GM21515 (cell line): ENCODE results near the gene GJB3.
"Not testable (repeated sequence)": the region's sequence is repeated elsewhere in the genome, so short reads cannot be mapped to it uniquely, and the experiment has no call there.

Source experiments
- ATAC-seq: cut with Tn5 transposase; IDR thresholded peaks from one replicate; pipeline ENCODE4 v1.9.1; 2021; ENCODE audit not compliant: unreplicated experiment

GJB3 gene

DNA sequence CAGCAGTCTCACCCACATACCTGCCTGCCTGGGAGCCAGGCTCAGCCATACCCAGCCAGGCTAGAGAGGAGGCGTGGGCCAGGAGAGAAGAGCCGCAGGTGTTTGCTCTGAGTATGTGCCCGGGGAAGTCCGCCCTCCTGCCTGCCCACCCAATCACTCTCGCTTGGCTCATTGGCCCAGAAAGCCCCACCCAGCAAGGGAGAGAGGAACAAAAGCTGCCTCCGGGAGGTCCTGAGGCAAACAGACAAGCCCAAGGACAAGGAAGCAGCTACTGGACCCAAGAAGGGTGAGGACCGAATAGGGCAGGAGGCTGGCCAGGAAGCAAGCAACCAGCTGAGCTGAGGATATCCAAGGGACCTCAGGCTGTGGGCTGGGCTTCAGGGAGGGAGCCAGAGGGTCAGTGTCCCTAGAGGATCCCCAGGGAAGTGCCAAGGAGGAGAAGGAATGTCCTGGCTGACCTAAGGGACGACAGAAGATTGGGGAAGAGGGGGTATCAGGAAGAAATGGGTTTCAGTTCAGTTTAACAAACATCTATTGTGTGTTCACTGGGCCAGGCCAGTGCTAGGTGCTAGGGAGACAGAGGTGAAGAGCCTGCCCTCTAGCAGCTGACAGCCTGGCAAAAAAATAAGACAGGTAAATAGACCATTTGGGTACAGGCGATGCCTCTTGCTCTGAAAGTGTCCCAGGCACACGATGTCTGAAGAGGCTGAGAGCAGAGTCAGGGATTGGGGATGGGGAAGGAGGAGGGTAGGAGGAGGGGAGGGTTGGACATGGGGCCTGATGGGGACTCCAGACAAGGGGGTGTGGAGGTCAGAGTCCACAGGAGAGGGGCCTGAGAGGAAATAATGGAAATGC lies 21.3 kb upstream of the GJB3 start, which contains the start of gene GJB4:
Gene GJB4 (plus strand): TSS at position 238 of the 855 bp plus-strand sequence. CDS start 1,515 bp downstream, outside the sequence.
- no peak for ATAC-seq

DNA sequence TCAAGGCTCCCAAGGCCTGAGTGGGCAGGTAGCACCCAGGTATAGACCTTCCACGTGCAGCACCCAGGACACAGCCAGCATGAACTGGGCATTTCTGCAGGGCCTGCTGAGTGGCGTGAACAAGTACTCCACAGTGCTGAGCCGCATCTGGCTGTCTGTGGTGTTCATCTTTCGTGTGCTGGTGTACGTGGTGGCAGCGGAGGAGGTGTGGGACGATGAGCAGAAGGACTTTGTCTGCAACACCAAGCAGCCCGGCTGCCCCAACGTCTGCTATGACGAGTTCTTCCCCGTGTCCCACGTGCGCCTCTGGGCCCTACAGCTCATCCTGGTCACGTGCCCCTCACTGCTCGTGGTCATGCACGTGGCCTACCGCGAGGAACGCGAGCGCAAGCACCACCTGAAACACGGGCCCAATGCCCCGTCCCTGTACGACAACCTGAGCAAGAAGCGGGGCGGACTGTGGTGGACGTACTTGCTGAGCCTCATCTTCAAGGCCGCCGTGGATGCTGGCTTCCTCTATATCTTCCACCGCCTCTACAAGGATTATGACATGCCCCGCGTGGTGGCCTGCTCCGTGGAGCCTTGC lies 19.7 kb upstream of the GJB3 start:
- ATAC-seq, result no peak

DNA sequence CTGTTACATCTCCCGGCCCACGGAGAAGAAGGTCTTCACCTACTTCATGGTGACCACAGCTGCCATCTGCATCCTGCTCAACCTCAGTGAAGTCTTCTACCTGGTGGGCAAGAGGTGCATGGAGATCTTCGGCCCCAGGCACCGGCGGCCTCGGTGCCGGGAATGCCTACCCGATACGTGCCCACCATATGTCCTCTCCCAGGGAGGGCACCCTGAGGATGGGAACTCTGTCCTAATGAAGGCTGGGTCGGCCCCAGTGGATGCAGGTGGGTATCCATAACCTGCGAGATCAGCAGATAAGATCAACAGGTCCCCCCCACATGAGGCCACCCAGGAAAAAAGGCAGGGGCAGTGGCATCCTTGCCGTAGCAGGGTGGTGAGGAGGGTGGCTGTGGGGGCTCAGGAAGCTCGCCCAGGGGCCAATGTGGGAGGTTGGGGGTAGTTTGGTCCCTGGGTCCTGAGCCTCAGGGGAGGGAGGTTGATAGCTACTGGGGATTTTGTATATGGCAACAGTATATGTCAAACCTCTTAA lies 19.2 kb upstream of the GJB3 start:
- ATAC-seq, result no peak

DNA sequence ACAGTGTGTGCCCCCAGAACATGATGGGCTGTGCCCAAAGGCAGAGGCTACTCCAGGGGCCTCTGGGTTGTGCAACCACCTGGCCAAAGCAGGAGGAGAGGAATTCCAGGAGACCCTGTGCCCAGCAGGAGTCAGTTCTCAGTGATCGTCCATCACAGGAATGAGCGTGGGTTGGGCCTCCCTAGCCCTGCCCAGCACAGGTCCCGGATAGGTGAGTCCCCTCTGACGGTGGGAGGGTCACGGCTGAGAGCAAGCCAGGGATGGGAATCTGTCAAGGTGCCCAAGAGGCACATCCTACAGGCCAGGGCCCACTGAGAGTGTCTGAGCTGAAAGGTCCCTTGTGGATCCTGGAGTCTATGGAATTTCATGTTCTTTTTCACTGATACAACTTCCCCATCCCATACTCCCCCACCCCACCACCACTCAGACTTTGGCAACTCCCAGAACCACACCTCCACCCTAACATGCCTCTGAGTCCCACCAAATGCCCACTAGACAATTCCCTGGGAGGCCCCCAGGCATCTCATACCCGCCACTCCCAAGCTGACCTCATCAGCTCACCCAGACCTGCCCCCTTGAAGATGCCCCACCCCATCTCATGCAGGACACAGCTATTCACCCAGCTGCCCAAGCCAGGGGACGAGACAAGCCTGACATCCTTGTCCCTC lies 18.4 kb upstream of the GJB3 start:
- ATAC-seq, result no peak

DNA sequence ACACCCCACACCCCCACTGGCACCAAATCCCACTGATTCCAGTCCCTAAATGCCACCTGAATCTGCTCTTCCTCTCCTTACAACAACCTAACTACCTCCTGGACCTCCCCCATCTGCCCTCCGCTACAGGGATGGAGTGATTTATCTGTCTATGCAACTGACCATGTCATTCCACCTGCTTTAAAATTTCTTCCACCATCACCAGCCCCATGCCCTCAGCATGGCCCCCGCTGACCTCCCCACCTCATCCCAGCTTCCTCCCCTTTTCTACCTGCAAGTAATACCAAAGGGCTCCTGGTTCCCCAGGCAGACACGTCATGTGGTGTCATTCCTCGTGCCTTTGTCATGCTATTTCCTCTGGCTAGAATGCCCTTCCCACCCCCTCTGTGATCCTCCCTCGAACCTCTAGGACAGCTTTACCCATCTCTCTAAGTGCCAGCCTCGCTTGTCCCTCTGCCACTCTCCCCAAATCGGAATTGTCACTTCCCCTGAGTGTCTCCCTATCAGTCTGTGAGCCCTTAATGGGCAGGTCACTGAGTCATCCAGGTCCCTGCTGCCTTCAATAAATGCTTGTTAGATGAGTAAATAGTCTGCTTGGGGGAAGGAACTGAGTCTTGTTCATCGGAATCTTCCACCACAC lies 17.8 kb upstream of the GJB3 start:
- ATAC-seq, result no peak

DNA sequence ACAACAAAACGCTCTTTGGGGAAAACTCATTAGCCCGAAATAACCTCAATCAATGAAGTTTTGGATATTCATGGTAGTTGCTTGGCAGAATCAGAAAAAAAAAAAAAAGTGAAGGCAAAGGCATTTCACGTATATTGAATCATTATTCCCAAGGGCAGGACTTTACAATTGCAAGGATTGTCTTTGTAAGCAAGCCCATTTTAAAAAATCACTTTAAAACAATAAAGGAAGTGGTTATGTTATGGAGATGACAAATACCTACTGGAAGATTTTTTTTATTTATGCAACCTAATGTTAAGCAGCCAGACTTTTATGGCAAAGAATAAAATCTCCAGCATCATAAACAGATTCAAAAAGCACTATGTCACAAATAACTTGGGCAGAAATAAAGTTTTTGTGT lies 12.2 kb upstream of the GJB3 start:
- no peak for ATAC-seq

DNA sequence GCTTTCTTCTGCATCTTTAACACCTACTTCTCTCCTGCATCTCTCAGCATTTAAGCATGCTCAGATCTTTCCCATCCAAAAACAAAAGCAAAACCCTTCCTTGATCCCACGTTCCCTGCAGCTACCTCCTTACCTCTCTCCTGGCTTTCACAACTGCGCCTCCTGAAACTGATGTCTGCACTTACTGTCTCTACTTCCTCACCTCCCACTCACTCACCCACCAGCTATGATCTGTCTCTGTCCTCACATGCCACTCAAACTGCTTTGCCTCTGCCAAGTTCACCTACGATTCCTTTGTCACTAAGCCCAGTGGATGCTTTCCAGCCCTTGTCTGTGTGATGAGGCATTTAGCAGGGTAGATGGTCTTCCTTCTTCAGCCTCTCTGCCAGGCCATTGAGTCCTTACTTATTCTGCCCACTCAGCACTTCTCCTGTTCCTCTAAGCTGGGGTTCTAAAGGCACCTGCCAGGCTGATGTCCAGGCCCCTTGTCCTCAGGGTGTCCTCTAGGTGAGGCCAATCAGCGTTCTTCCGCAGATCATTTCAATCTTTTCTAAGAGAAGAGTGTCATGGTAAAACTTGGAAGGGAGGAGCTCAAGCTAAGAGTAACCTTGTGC lies 10.0 kb upstream of the GJB3 start:
- no peak for ATAC-seq

DNA sequence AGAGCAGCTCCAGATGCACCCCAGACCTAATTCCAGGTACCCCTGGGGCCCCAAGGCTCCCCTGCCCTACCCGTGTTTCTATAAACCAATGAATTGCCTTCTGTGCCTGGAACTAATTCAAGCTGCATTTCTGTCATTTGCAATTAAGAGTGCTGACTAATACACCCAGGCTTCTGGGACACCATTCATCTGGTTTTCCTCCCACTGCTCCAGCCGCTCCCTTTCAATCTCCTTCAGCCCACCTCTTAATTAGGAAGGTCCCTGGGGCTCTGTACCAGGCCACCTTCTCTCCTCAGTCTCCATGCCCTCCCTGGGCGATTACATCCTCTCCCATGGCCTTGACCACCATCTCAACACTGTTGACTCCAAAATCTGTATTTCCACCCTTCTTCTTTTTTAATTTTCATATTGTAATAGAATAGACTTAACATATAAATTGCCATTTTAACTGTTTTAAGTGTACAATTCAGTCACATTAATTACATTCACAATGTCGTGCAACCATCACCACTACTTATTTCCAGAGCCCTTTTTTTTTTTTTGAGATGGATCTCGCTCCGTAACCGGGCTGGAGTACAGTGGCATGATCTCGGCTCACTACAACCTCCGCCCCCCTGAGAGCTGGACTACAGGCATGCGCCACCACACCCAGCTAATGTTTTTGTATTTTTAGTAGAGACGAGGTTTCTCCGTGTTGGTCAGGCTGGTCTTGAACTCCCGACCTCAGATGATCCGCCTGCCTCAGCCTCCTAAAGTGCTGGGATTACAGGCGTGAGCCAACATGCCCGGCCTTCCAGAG lies 9.2 kb upstream of the GJB3 start:
- no peak for ATAC-seq

DNA sequence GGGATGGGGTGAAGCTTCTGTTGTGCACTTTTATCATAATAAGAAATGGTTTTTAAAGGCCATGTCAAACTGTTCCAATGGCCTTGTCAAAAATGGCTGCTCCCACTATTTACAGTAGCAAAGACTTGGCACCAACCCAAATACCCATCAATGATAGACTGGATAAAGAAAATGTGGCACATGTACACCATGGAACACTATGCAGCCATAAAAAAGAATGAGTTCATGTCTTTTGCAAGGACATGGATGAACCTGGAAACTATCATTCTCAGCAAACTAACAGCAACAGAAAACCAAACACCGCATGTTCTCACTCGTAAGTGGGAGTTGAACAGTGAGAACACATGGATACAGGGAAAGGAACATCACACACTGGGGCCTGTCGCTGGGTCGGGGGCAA lies 7.9 kb upstream of the GJB3 start:
- not testable (repeated sequence) for ATAC-seq

DNA sequence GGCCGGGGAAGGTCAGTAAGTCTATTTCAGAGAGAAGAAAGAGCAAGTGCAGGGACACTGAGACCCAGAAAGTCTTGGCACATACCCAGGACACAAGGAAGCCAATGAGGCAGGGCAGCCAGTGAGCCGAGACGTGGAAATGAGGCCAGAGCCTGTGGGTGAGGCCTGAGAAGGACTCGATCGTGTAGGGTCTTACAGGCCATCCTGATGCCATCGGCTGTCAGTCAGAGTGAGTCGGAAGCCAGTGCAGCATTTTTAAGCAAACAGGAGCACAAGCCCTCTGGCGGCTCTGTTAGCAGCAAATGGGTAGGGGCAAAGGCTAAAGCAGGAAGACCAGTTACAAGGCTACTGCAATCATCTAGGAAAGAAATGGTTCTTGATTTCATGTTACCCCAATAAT lies 6.1 kb upstream of the GJB3 start:
- ATAC-seq, result no peak

DNA sequence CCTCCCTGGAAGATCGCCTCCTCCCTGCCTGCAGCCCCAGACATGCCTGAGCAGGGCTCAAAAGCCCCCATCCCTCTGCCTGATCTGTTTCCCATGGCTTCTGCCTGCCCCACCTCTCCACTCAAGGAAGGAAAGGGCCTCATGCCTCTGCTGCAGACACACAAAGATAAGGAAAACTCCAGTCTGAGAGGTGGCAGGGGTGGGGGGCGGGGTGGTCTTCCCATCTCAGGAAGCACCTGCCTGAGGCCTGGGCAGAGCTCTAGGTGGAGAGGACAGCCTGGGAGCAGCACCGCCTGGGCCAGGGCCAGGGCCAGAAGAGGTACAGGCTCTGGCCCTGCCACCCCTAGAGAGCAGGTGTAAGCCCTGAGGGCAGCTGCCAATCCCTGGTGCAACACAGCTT lies 4.1 kb upstream of the GJB3 start:
- ATAC-seq, result no peak

DNA sequence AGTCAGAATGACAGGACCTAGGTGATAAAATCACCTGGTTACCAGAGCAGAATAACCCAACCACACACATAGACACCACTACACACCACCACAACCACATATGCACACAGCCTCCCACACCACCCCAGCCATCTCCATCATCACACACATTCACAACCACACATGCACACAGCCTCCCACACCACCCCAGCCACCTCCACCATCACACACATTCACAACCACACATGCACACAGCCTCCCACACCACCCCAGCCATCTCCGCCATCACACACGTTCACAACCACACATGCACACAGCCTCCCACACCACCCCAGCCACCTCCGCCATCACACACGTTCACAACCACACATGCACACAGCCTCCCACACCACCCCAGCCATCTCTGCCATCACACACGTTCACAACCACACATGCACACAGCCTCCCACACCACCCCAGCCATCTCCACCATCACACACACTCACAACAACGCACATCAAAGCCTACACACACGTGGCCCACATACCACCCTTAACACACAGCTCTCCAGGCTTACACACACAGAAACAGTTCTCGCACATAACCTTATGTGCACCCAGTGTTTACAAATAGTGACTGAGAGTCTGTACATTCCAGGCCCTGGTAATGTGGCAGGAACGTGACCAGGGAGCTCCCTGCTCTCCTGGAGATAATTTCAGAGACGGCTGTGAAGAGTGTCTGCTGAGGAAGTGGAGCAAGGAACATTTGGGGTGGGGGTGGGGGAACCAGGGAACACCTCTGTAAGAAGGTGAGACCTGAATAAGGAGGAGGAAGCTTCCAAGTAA lies 3.3 kb upstream of the GJB3 start:
- no peak for ATAC-seq

DNA sequence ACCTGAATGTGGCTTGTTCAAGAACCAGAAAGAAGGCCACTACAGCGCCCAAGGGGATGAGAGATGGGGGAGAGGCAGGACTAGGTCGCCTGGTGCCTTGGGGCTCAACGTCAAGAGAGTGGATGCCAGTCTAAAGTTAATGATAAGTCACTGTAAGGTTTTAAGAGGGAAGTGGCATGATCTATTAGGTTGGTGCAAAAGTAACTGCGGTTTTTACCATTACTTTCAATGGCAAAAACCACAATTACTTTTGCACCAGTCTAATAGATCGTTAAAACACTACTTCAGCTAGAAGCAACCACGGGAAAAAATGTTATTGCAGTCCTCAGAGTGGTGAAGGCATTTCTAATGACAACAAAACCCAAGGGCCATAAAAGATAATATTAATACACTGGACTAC lies 2.6 kb upstream of the GJB3 start:
- no peak for ATAC-seq

DNA sequence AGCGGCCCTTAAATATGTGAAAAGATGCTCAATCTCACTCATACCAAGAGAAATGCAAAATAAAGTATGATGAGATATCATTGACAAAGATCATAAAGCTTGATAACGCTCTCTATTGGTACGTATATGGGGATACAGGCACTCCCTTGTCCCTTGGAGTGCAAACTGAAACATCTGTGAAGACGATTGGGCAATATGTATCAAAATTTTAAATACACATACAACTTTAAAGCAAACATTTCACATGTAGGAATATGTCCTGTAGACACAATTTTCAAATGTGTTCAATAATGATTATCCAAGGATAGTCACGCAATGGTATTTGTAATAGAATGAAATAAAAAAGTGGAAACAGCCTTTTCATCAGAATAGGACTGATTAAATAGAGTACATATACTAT lies 2.0 kb upstream of the GJB3 start:
- ATAC-seq, result no peak

DNA sequence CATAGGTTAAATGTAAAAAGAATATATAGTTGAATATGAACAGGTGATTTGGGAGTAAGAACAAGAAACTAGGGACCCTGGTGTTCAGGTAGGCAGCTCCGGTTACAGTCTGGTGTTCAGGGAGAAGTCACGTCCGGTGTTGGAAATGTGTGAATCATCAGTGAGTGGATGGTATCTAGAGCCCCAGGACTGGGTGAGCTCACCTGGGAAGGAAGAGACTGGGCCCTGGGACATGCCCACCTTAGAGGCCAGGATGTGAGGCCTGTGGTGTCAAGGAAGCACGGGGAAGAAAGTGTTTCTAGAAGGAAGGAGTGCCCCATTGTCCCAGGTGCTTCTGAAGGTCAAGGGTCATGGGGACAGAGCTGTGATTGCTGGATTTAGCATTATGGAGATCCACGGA lies 1.5 kb upstream of the GJB3 start:
- no peak for ATAC-seq

DNA sequence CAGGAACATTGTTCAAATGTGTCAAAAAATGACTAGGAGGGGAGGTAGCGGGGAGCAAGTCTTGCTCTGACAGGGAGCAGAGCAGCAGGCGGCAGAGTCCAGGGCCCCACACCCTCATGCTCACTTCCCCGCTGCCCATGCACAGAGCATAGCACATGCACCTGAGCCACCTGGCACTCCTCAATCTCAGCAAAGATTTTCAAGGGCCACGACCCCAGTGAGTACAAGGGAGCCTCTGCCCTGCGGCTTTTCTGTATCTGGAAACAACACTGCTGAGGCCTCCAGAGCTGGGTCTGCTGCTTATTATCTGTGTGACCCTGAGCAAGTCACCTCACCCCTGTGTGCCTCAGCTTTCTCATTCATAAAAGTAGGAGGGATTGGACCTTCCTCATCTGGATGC lies 1.1 kb upstream of the GJB3 start:
- ATAC-seq, result no peak

DNA sequence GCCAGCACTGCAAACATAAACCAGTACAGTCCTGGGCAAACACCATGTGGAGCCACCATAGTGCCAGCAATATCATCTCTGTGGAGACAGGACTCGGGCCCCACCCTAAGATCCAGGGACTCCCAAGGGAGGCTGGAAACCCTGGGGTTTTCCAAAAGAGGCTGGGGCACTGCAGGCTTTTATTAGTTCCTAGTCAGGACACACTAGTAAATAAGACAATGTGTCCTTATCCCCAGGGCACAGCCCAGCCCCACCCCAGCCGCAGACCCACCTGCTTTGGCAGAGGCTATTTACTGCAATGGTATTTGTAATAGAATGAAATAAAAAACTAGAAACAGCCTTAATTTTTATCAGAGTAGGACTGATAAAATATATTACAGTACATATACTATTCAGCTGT lies 486 bp upstream of the GJB3 start:
- no peak for ATAC-seq

DNA sequence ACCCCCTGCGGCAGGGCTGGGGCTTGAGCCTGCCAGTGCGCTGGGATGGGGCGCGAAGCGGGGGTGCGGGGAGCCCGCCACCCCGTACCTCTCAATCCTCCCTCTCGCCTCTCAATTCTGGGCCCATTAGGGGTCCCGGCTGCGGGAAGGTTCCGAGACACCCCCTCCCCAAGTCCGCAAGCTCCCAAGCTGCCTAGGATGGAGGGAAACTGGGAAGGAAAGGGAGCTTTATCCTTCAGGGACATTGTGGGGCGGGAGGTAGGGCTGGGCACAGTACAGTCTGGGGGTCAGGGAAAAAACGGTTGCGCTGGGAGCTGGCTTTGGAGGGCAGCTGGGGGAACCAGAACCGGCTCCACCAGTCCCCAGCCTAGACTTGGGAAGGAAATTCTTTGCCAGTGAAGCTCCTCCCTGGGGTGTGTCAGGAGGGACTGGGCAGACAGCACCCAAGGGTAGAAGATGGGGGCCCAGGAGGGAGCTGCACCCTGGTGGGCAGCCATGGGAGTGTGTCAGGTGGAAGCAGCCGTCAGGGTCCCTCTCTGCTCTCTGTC lies 904 bp downstream of the GJB3 start:
- no peak for ATAC-seq

DNA sequence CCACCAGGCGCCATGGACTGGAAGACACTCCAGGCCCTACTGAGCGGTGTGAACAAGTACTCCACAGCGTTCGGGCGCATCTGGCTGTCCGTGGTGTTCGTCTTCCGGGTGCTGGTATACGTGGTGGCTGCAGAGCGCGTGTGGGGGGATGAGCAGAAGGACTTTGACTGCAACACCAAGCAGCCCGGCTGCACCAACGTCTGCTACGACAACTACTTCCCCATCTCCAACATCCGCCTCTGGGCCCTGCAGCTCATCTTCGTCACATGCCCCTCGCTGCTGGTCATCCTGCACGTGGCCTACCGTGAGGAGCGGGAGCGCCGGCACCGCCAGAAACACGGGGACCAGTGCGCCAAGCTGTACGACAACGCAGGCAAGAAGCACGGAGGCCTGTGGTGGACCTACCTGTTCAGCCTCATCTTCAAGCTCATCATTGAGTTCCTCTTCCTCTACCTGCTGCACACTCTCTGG lies 3.8 kb downstream of the GJB3 start:
- no peak for ATAC-seq
